GM23248 (cell line): ENCODE results near the gene ISG15. TPM values are rescaled to one million over a fixed set of nuclear protein-coding genes. Genes with fewer than 3 reads are reported as not detected.

Experiments
- DNase-seq: peaks from one replicate; pipeline ENCODE4 v3.0.0-alpha.2; 2015
- H2AFZ ChIP-seq: fragments of 200-600 bp; sonication (generic); 2 replicates; pipeline ENCODE4 v1.6.1; 2016; ENCODE audit warnings: antibody characterized with exemption
- H3F3A ChIP-seq: fragments of 200-600 bp; sonication (generic); 2 replicates; pipeline ENCODE4 v1.6.1; 2016; ENCODE audit warnings: mild to moderate bottlenecking, antibody characterized with exemption, mixed run types; ENCODE audit not compliant: insufficient read depth
- H3K27ac ChIP-seq: fragments of 200-600 bp; sonication (generic); 2 replicates; pipeline ENCODE4 v1.5.1; 2016; ENCODE audit warnings: mild to moderate bottlenecking
- H3K27me3 ChIP-seq: fragments of 200-600 bp; sonication (generic); replicated peaks from 2 replicates; pipeline ENCODE4 v1.6.1; 2016; ENCODE audit warnings: mild to moderate bottlenecking; ENCODE audit not compliant: insufficient read depth
- H3K36me3 ChIP-seq: fragments of 200-600 bp; sonication (generic); 2 replicates; pipeline ENCODE4 v1.6.1; 2016; ENCODE audit warnings: low read depth, mild to moderate bottlenecking
- H3K4me1 ChIP-seq: fragments of 200-600 bp; sonication (generic); 2 replicates; pipeline ENCODE4 v1.6.1; 2016; ENCODE audit warnings: mild to moderate bottlenecking; ENCODE audit not compliant: insufficient read depth
- H3K4me2 ChIP-seq: fragments of 200-600 bp; sonication (generic); one replicate; pipeline ENCODE4 v1.6.1; 2016; ENCODE audit warnings: mild to moderate bottlenecking; ENCODE audit not compliant: unreplicated experiment
- H3K4me3 ChIP-seq: fragments of 200-600 bp; sonication (generic); 2 replicates; pipeline ENCODE4 v1.5.1; 2016; ENCODE audit warnings: mild to moderate bottlenecking
- H3K79me2 ChIP-seq: fragments of 200-600 bp; sonication (generic); 2 replicates; pipeline ENCODE4 v1.6.1; 2016; ENCODE audit warnings: mild to moderate bottlenecking; ENCODE audit not compliant: insufficient read depth
- H3K9ac ChIP-seq: fragments of 200-600 bp; sonication (generic); 2 replicates; pipeline ENCODE4 v1.6.1; 2016; ENCODE audit warnings: mild to moderate bottlenecking
- H3K9me2 ChIP-seq: fragments of 200-600 bp; sonication (generic); 2 replicates; pipeline ENCODE4 v1.6.1; 2016; ENCODE audit warnings: mixed run types, mild to moderate bottlenecking, moderate library complexity; ENCODE audit not compliant: insufficient read depth
- H3K9me3 ChIP-seq: fragments of 200-600 bp; sonication (generic); one replicate; pipeline ENCODE4 v1.6.1; 2017; ENCODE audit warnings: low read depth
- H4K20me1 ChIP-seq: fragments of 200-600 bp; sonication (generic); 2 replicates; pipeline ENCODE4 v1.6.0; 2016; ENCODE audit not compliant: insufficient read depth
- EZH2 ChIP-seq: fragments of 200-600 bp; sonication (generic); IDR thresholded peaks from 2 replicates; pipeline ENCODE4 v1.6.1; 2018; ENCODE audit warnings: antibody characterized with exemption, mild to moderate bottlenecking; ENCODE audit not compliant: insufficient read depth, poor library complexity, severe bottlenecking
- EZH2phosphoT487 ChIP-seq: fragments of 200-600 bp; sonication (generic); IDR thresholded peaks from 2 replicates; pipeline ENCODE4 v1.6.1; 2018; ENCODE audit warnings: antibody characterized with exemption, moderate library complexity, mild to moderate bottlenecking, low read depth; ENCODE audit not compliant: insufficient read depth
- WGBS, 2 experiments: methylation state at CpG; one replicate each; pipeline ENCODE4 v1.1.6; 2015 to 2017; ENCODE audit warnings: low lambda C conversion rate in 2 of 2, low coverage in 1 of 2; ENCODE audit errors: missing lambda C conversion rate in 2 of 2; 5-methylcytosine and 5-hydroxymethylcytosine counted together
- in situ Hi-C: fragments of 300-500 bp; cut with MboI; formaldehyde crosslinking; loops from 2 replicates; pipeline ENCODE4 v1.15.0; 2020
- polyA plus RNA-seq: library from polyadenylated mRNA; unstranded; fragments of >200 nt; fragmentation: Nextera tagmentation; extraction: Ambion mirVana; gene quantifications from 2 replicates; pipeline ENCODE4 v1.2.1, GENCODE V29; 2016
- total RNA-seq: library from RNA; depleted of rRNA; stranded (reverse); fragments of >200 nt; shearing (Covaris generic); gene quantifications from 2 replicates; pipeline ENCODE4 v1.2.3, GENCODE V29; 2014

The ISG15 gene
- total and polyA plus RNA-seq, 2 experiments from 2014 or later: 41.2 to 77.0 TPM

- Histone ChIP-seq H3K4me1 (0 out of 2 replicates have a peak, but pooled peaks cover 9% of the 10 kb centered on the region), H3K4me2 (peak overlapping the region; percentile 77), H4K20me1 (no peaks in the 10 kb centered on the region), H3K4me3 (no peak overlapping the region), H3K36me3 (no peaks in the 10 kb centered on the region), H2AFZ (no peak overlapping the region), H3K79me2 (peaks cover 5% of the 10 kb centered on the region; the same call in 1 of the 2 replicates), H3K9ac (peak overlapping the region; percentile 78), H3F3A (no peaks in the 10 kb centered on the region), H3K27ac (peak overlapping the region; percentile 67), H3K9me3 (no peaks in the 10 kb centered on the region), H3K9me2 (no peaks in the 10 kb centered on the region), H3K27me3 (no peaks in the 10 kb centered on the region)
- in situ Hi-C loops: no loop called here
- DNase-seq: no peak
- 72 to 74% methylated on average over 22 to 26 of the region's 26 CpGs for WGBS, 2 experiments
- TF ChIP-seq EZH2 (no peak), EZH2phosphoT487 (no peak)
These were observed 47.7 kb upstream of the ISG15 start for GRCh38 chr1:965526-966134.

GRCh38 chr1:966135-966703 lies 47.1 kb upstream of the ISG15 start, which contains the start of gene PLEKHN1:
Gene PLEKHN1 (plus strand): TSS chr1:966482. CDS start chr1:966532, 50 bp downstream.
- Histone ChIP-seq H3K9me2 (no peaks in the 10 kb centered on the region), H3K36me3 (no peaks in the 10 kb centered on the region), H3K4me2 (peak within 1 kb of the TSS; percentile 77), H3K9me3 (no peaks in the 10 kb centered on the region), H3K9ac (peak within 1 kb of the TSS; percentile 78), H4K20me1 (no peaks in the 10 kb centered on the region), H2AFZ (peak within 1 kb of the TSS; percentile 69), H3F3A (no peaks in the 10 kb centered on the region), H3K27me3 (no peaks in the 10 kb centered on the region), H3K4me1 (0 out of 2 replicates have a peak, but pooled peaks cover 9% of the 10 kb centered on the region), H3K4me3 (peak within 1 kb of the TSS; percentile 75), H3K79me2 (peaks cover 5% of the 10 kb centered on the region; the same call in 1 of the 2 replicates), H3K27ac (peak within 1 kb of the TSS; percentile 67)
- 5 to 6% methylated on average over 17 to 28 of the region's 31 CpGs for WGBS, 2 experiments
- DNase-seq: peak; percentile 75
- in situ Hi-C loops: no loop called here
- TF ChIP-seq EZH2 (no peak), EZH2phosphoT487 (no peak)

GRCh38 chr1:966704-967300 lies 46.5 kb upstream of the ISG15 start:
- peak; percentile 90 for DNase-seq
- Histone ChIP-seq H3K27me3 (no peaks in the 10 kb centered on the region), H3K4me3 (peak overlapping the region; percentile 75), H3K9ac (peak overlapping the region; percentile 78), H3K79me2 (no peaks in the 10 kb centered on the region; the same call in 1 of the 2 replicates), H3K4me2 (peak overlapping the region; percentile 77), H3K36me3 (no peaks in the 10 kb centered on the region), H2AFZ (peak overlapping the region; percentile 69), H4K20me1 (no peaks in the 10 kb centered on the region), H3F3A (no peaks in the 10 kb centered on the region), H3K9me2 (no peaks in the 10 kb centered on the region), H3K4me1 (0 out of 2 replicates have a peak, but pooled peaks cover 9% of the 10 kb centered on the region), H3K9me3 (no peaks in the 10 kb centered on the region), H3K27ac (peak overlapping the region; percentile 67)
- TF ChIP-seq EZH2phosphoT487 (no peak), EZH2 (no peak)
- in situ Hi-C loops: no loop called here
- WGBS, 2 experiments: 2 to 3% methylated on average over 54 to 58 of the region's 60 CpGs

DNA sequence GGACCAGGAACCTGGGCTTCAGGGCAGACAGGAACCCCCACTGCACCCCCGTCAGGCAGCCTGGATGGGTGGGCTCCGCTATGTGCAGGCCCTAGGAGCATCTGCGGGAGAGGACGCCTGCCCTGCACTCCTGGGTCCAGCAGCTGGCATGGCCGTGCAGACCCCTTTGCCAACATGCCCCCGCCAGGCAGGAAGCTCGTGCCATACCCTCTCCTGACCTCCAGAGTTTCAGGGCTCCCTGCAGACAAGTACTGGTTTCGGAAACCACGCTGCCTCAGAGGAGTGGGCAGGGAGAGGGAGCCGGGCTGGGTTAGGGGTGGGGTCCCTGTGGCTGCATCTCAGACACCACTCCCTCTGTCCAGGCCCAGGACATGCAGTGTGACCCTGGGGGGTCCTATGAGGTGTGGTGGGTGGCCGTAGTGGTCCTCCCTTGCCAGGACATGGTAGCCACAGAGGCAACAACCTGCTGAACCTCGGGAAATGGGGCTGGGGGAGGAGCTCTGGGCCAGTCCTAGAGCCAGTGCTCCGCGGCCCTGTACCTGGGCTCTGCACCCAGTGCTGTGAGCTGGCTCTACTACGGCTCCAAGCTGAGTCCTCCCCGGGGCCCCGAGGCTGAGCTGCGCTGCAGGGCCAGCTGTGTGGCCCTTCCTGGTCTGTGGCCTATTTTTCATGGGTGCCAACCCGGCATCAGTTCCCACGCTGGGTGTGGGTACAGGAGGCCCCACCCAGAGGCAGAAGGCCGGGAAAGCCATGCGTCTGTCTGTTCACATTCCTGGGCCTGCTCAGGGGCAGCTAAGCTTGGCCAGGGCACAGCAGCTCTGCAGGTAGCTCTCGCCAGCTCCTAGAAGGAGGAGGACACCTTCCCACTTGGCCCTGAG lies 45.6 kb upstream of the ISG15 start:
- no peak for TF ChIP-seq EZH2phosphoT487
- Histone ChIP-seq H2AFZ (no peak overlapping the region), H3K27ac (no peak overlapping the region), H3K9me3 (no peaks in the 10 kb centered on the region), H3F3A (no peaks in the 10 kb centered on the region), H3K9me2 (no peaks in the 10 kb centered on the region), H3K4me2 (peak overlapping the region; percentile 77), H3K79me2 (no peaks in the 10 kb centered on the region), H3K27me3 (no peaks in the 10 kb centered on the region), H3K36me3 (no peaks in the 10 kb centered on the region), H3K4me3 (no peak overlapping the region), H4K20me1 (no peaks in the 10 kb centered on the region), H3K4me1 (0 out of 2 replicates have a peak, but pooled peaks cover 9% of the 10 kb centered on the region), H3K9ac (no peak overlapping the region)
- WGBS, 2 experiments: 76 to 83% methylated on average over 19 to 22 of the region's 23 CpGs
- in situ Hi-C loops: no loop called here
- no peak for DNase-seq
